H9 (cell line): ENCODE data around the gene RAI1. TPM values are rescaled to one million over a fixed set of nuclear protein-coding genes. Genes with fewer than 3 reads are reported as not detected.

Experiments
- DNase-seq: peaks from one replicate; pipeline ENCODE4 v3.0.0-alpha.2; 2017
- H2AFZ ChIP-seq: one replicate; pipeline ENCODE4 v1.6.1; 2013; ENCODE audit warnings: mild to moderate bottlenecking, low read length, control low read depth, moderate library complexity
- H2AK5ac ChIP-seq: 2 replicates; pipeline ENCODE4 v1.6.1; 2013; ENCODE audit warnings: low read length, control low read depth, mixed read lengths; ENCODE audit not compliant: insufficient read length
- H2BK120ac ChIP-seq: one replicate; pipeline ENCODE4 v1.6.1; 2013; ENCODE audit warnings: low read depth, mild to moderate bottlenecking, low read length, control low read depth, inconsistent platforms; ENCODE audit not compliant: poor library complexity, severe bottlenecking
- H2BK12ac ChIP-seq: 2 replicates; pipeline ENCODE4 v1.6.1; 2013; ENCODE audit warnings: low read length, control low read depth, mixed read lengths, low read depth; ENCODE audit not compliant: insufficient read length
- H2BK15ac ChIP-seq: 2 replicates; pipeline ENCODE4 v1.6.1; 2013; ENCODE audit warnings: low read depth, low read length, control low read depth
- H2BK20ac ChIP-seq: one replicate; pipeline ENCODE4 v1.6.1; 2013; ENCODE audit warnings: low read depth, mild to moderate bottlenecking, low read length, control low read depth, inconsistent platforms; ENCODE audit not compliant: poor library complexity, severe bottlenecking
- H2BK5ac ChIP-seq: 2 replicates; pipeline ENCODE4 v1.6.1; 2013; ENCODE audit warnings: low read length, control low read depth, mixed read lengths; ENCODE audit not compliant: insufficient read length
- H3K14ac ChIP-seq: 2 replicates; pipeline ENCODE4 v1.6.1; 2013; ENCODE audit warnings: low read length, control low read depth; ENCODE audit not compliant: insufficient read depth
- H3K18ac ChIP-seq: 2 replicates; pipeline ENCODE4 v1.6.1; 2013; ENCODE audit warnings: low read depth, mild to moderate bottlenecking, mixed read lengths, low read length, control low read depth; ENCODE audit not compliant: insufficient read length
- H3K23ac ChIP-seq: 2 replicates; pipeline ENCODE4 v1.6.1; 2013; ENCODE audit warnings: low read length, control low read depth, mixed read lengths, low read depth; ENCODE audit not compliant: insufficient read length
- H3K23me2 ChIP-seq: 2 replicates; pipeline ENCODE4 v1.6.1; 2013; ENCODE audit warnings: low read depth, mild to moderate bottlenecking, mixed read lengths, low read length, control low read depth; ENCODE audit not compliant: insufficient read length, poor library complexity, severe bottlenecking
- H3K27ac ChIP-seq: 2 replicates; pipeline ENCODE4 v1.5.1; 2013; ENCODE audit warnings: low read length, control low read depth, mixed read lengths, low read depth; ENCODE audit not compliant: insufficient read length
- H3K27me3 ChIP-seq: 2 replicates; pipeline ENCODE4 v1.6.1; 2013; ENCODE audit warnings: low read length, control low read depth, inconsistent platforms; ENCODE audit not compliant: insufficient read depth
- H3K4ac ChIP-seq: 2 replicates; pipeline ENCODE4 v1.6.1; 2013; ENCODE audit warnings: low read depth, mild to moderate bottlenecking, control low read depth, inconsistent platforms, low read length, moderate library complexity
- H3K4me1 ChIP-seq: 2 replicates; pipeline ENCODE4 v1.6.1; 2013; ENCODE audit warnings: low read length, control low read depth, inconsistent platforms; ENCODE audit not compliant: insufficient read depth
- H3K4me2 ChIP-seq: 2 replicates; pipeline ENCODE4 v1.6.1; 2013; ENCODE audit warnings: low read length, control low read depth, mixed read lengths; ENCODE audit not compliant: insufficient read length, insufficient read depth
- H3K56ac ChIP-seq: 2 replicates; pipeline ENCODE4 v1.6.1; 2013; ENCODE audit warnings: low read depth, mild to moderate bottlenecking, mixed read lengths, low read length, control low read depth; ENCODE audit not compliant: insufficient read length
- H3K79me1 ChIP-seq: 2 replicates; pipeline ENCODE4 v1.6.1; 2013; ENCODE audit warnings: low read depth, mild to moderate bottlenecking, moderate library complexity, low read length, control low read depth, inconsistent platforms; ENCODE audit not compliant: insufficient read depth, poor library complexity, severe bottlenecking
- H3K79me2 ChIP-seq: 2 replicates; pipeline ENCODE4 v1.6.1; 2013; ENCODE audit warnings: low read length, control low read depth, inconsistent platforms; ENCODE audit not compliant: insufficient read depth
- H3K9ac ChIP-seq: 2 replicates; pipeline ENCODE4 v1.6.1; 2013; ENCODE audit warnings: low read length, control low read depth, mixed read lengths; ENCODE audit not compliant: insufficient read length; ENCODE audit errors: extremely low read depth
- H3K9me3 ChIP-seq: one replicate; pipeline ENCODE4 v1.6.1; 2013; ENCODE audit warnings: low read depth, low read length, inconsistent platforms; ENCODE audit not compliant: control insufficient read depth
- H3T11ph ChIP-seq: one replicate; pipeline ENCODE4 v1.6.1; 2013; ENCODE audit warnings: mild to moderate bottlenecking, low read length, control low read depth, inconsistent platforms
- H4K20me1 ChIP-seq: one replicate; pipeline ENCODE4 v1.6.1; 2013; ENCODE audit not compliant: control insufficient read depth, insufficient read length, insufficient read depth
- H4K5ac ChIP-seq: 2 replicates; pipeline ENCODE4 v1.6.1; 2013; ENCODE audit warnings: low read depth, mild to moderate bottlenecking, mixed read lengths, low read length, control low read depth; ENCODE audit not compliant: insufficient read length
- H4K8ac ChIP-seq: replicated peaks from 2 replicates; pipeline ENCODE4 v1.6.1; 2013; ENCODE audit warnings: low read length, control low read depth, mixed read lengths, low read depth; ENCODE audit not compliant: insufficient read length
- H4K91ac ChIP-seq: 2 replicates; pipeline ENCODE4 v1.6.1; 2013; ENCODE audit warnings: low read depth, mild to moderate bottlenecking, moderate library complexity, mixed read lengths, low read length, control low read depth; ENCODE audit not compliant: insufficient read length
- H3K27ac Mint-ChIP-seq, 3 experiments: 2 replicates in 2 of 3; 3 replicates in 1 of 3; pipeline ENCODE4 v1.8.0; 2020 to 2021; ENCODE audit warnings: mixed read lengths in 3 of 3, mild to moderate bottlenecking in 1 of 3, moderate library complexity in 1 of 3
- H3K27me3 Mint-ChIP-seq: 2 replicates; pipeline ENCODE4 v1.8.0; 2021; ENCODE audit warnings: low read depth, mild to moderate bottlenecking, moderate library complexity, mixed read lengths
- H3K36me3 Mint-ChIP-seq, 3 experiments: 2 replicates in 2 of 3; 3 replicates in 1 of 3; pipeline ENCODE4 v1.8.0; 2020 to 2021; ENCODE audit warnings: low read depth in 3 of 3, mixed read lengths in 3 of 3; ENCODE audit not compliant: insufficient read depth in 1 of 3
- H3K4me1 Mint-ChIP-seq, 2 experiments: 2 replicates each; pipeline ENCODE4 v1.8.0; 2020; ENCODE audit warnings: mixed read lengths in 2 of 2
- H3K4me3 Mint-ChIP-seq, 2 experiments: 2 replicates in 1 of 2; 3 replicates in 1 of 2; pipeline ENCODE4 v1.8.0; 2020 to 2021; ENCODE audit warnings: mild to moderate bottlenecking in 2 of 2, mixed read lengths in 2 of 2, moderate library complexity in 1 of 2
- H3K9me3 Mint-ChIP-seq, 2 experiments: 2 replicates in 1 of 2; 3 replicates in 1 of 2; pipeline ENCODE4 v1.8.0; 2020; ENCODE audit warnings: mild to moderate bottlenecking in 2 of 2, mixed read lengths in 2 of 2, moderate library complexity in 1 of 2
- CTCF ChIP-seq: fragments of 200-600 bp; sonication (generic); conservative IDR thresholded peaks from 3 replicates; pipeline ENCODE4 v1.8.0; 2021; ENCODE audit warnings: antibody characterized with exemption, mild to moderate bottlenecking
- WGBS: extraction: QIAGEN DNeasy Blood & Tissue Kit; methylation state at CpG from one replicate; pipeline ENCODE4 v1.1.7; 2013; ENCODE audit warnings: missing lambda C conversion rate, low lambda C conversion rate, mixed read lengths; ENCODE audit not compliant: insufficient read length; ENCODE audit errors: extremely low coverage; 5-methylcytosine and 5-hydroxymethylcytosine counted together
- total RNA-seq: library from RNA; stranded (reverse); gene quantifications from 2 replicates; pipeline ENCODE4 v1.2.1, GENCODE V29; 2021

Gene RAI1
- total RNA-seq, 1 experiment from 2014 or later: 1.5 TPM

- Histone ChIP-seq H4K91ac (no peak overlapping the region), H3K56ac (no peak overlapping the region), H4K5ac (no peak overlapping the region), H2AK5ac (no peak overlapping the region), H2BK20ac (no peak overlapping the region), H2BK5ac (no peak overlapping the region), H2BK12ac (no peak overlapping the region), H3K4me1 (peaks cover 6% of the 10 kb centered on the region; the same call in 1 of the 2 replicates), H3K27ac (no peak overlapping the region), H3K4me2 (peak overlapping the region; percentile 3), H3K14ac (no peak overlapping the region), H3K9ac (no peak overlapping the region), H3K27me3 (peaks cover 83% of the 10 kb centered on the region), H3T11ph (no peak overlapping the region), H3K9me3 (no peaks in the 10 kb centered on the region), H2BK120ac (no peak overlapping the region), H4K8ac (no peak overlapping the region), H2BK15ac (no peak overlapping the region), H2AFZ (no peak overlapping the region), H3K23ac (no peak overlapping the region), H3K79me2 (no peaks in the 10 kb centered on the region), H3K79me1 (no peaks in the 10 kb centered on the region), H4K20me1 (peaks cover 2% of the 10 kb centered on the region), H3K18ac (no peak overlapping the region), H3K4ac (no peak overlapping the region), H3K23me2 (no peaks in the 10 kb centered on the region)
- H3K4me1 Mint-ChIP-seq: peaks cover 30 to 56% of the 10 kb centered on the region in 2 experiments
- no CpG with 5 or more reads among the region's 2 CpGs for WGBS
- DNase-seq: no peak
- peaks cover 99% of the 10 kb centered on the region for H3K27me3 Mint-ChIP-seq
- no peak for TF ChIP-seq CTCF
- H3K4me3 Mint-ChIP-seq: peak overlapping the region in 1 of 2 experiments; percentile 74; a peak in 3 of 5 replicates
- H3K9me3 Mint-ChIP-seq: peaks cover 0 to 5% of the 10 kb centered on the region in 2 experiments; a peak in 2 of 5 replicates
- H3K27ac Mint-ChIP-seq: no peak overlapping the region
- peaks cover 0 to 2% (median 0%) of the 10 kb centered on the region in 3 experiments; a peak in 2 of 7 replicates for H3K36me3 Mint-ChIP-seq
These were observed 19.9 kb downstream of the RAI1 start for GRCh38 chr17:17701112-17701511.
